Sigmoid colon (tissue), 7 donors: Measurements from ENCODE around the gene MAGEF1. TPM values are rescaled to one million over a fixed set of nuclear protein-coding genes. Genes with fewer than 3 reads are reported as not detected.
A peak's percentile ranks its signal among the peaks of the same experiment; 100 is the strongest.

Experiments
- DNase-seq: peaks from one replicate; pipeline ENCODE4 v3.0.0-alpha.2; 2019
- H3K27ac ChIP-seq, 4 donors: fragments of 200-600 bp; sonication (generic); one replicate each; pipeline ENCODE4 v1.5.1; 2016 to 2019; ENCODE audit warnings: mild to moderate bottlenecking in 1 of 4
- H3K27me3 ChIP-seq, 3 donors: fragments of 200-600 bp; sonication (generic); one replicate each; pipeline ENCODE4 v1.5.1; 2019; ENCODE audit warnings: mild to moderate bottlenecking in 1 of 3
- H3K36me3 ChIP-seq, 4 donors: fragments of 200-600 bp; sonication (generic); one replicate each; pipeline ENCODE4 v1.5.1; 2016 to 2019
- H3K4me1 ChIP-seq, 4 donors: fragments of 200-600 bp; sonication (generic); one replicate each; pipeline ENCODE4 v1.5.1; 2017 to 2019
- H3K4me3 ChIP-seq, 4 donors: fragments of 200-600 bp; sonication (generic); one replicate each; pipeline ENCODE4 v1.5.1; 2017 to 2019; ENCODE audit warnings: mild to moderate bottlenecking in 2 of 4, moderate library complexity in 1 of 4
- H3K9me3 ChIP-seq, 4 donors: fragments of 200-600 bp in 3 of 4; sonication (generic) in 3 of 4; one replicate each; pipeline versions ENCODE4 v1.5.1 to v1.6.1; 2013 to 2019
- EP300 ChIP-seq, 4 donors: sonication (generic); formaldehyde crosslinking; IDR thresholded peaks; one replicate each; pipeline ENCODE4 v1.6.1; 2017; ENCODE audit warnings: antibody characterized with exemption in 4 of 4
- POLR2A ChIP-seq, 2 donors: fragments of 450-650 bp; IDR thresholded peaks; one replicate each; pipeline ENCODE4 v1.6.1; 2016; ENCODE audit warnings: antibody characterized with exemption in 2 of 2, mild to moderate bottlenecking in 2 of 2, moderate library complexity in 2 of 2
- POLR2AphosphoS5 ChIP-seq, 4 donors: sonication (generic); formaldehyde crosslinking; IDR thresholded peaks; one replicate each; pipeline ENCODE4 v1.6.1; 2017; ENCODE audit warnings: antibody characterized with exemption in 4 of 4
- WGBS, 2 donors: extraction: QIAGEN DNeasy Blood & Tissue Kit; methylation state at CpG; one replicate each; pipeline ENCODE4 v1.1.7; 2013; 5-methylcytosine and 5-hydroxymethylcytosine counted together
- intact Hi-C: fragments of 100-400 bp; cut with DNase I; formaldehyde crosslinking; loops from one replicate; pipeline ENCODE4 v1.15.1; 2023
- polyA plus RNA-seq, 3 donors: library from polyadenylated mRNA; stranded (reverse); fragments of 200-250 nt; gene quantifications; one replicate each; pipeline ENCODE4 v1.2.3, GENCODE V29; 2013
- total RNA-seq, 4 donors: library from RNA; depleted of rRNA; stranded (reverse); fragments of >200 nt; gene quantifications; one replicate each; pipeline ENCODE4 v1.1.0, GENCODE V29; 2016
- TF ChIP-seq, protein P1 (sequence below), 4 experiments: fragments of 450-650 bp in 3 of 4; fragments of 200-600 bp in 1 of 4; IDR thresholded peaks; one replicate each; pipeline ENCODE4 v1.5.1; 2016 to 2019; ENCODE audit warnings: antibody characterized with exemption in 4 of 4, mild to moderate bottlenecking in 3 of 4, moderate library complexity in 2 of 4
- donor health status: healthy with polysubstance abuse.
- donor health status: Bipolar disorder and iron deficiency.
- donor health status: healthy.

MAGEF1 gene
- total and polyA plus RNA-seq, 7 donors = 29.4 to 43.6 (median 32.9) TPM

DNA sequence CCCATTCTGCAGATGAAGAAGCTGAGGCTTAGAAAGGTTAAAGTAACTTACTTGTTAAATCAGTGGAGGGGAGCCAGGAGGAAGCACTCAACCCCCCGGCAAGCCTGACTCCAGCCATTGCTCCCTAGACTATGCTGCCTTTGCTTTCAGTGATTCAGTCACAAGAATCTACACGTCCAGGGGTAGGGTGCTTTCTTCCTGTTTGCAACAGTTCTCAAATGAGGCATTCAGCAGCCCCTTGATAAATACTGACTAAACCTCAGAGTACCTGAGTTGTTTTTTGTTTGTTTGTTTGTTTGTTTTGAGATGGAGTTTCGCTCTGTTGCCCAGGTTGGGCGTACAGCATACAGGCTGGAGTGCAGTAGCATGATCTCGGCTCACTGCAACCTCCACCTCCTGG is 28.6 kb downstream of the MAGEF1 start:
- TF ChIP-seq EP300 (IDR thresholded peaks at IDR 0.05) (no peak), POLR2AphosphoS5 (IDR thresholded peaks at IDR 0.05) (no peak), POLR2A (IDR thresholded peaks at IDR 0.05) (no peak)
- TF ChIP-seq, protein P1, sequence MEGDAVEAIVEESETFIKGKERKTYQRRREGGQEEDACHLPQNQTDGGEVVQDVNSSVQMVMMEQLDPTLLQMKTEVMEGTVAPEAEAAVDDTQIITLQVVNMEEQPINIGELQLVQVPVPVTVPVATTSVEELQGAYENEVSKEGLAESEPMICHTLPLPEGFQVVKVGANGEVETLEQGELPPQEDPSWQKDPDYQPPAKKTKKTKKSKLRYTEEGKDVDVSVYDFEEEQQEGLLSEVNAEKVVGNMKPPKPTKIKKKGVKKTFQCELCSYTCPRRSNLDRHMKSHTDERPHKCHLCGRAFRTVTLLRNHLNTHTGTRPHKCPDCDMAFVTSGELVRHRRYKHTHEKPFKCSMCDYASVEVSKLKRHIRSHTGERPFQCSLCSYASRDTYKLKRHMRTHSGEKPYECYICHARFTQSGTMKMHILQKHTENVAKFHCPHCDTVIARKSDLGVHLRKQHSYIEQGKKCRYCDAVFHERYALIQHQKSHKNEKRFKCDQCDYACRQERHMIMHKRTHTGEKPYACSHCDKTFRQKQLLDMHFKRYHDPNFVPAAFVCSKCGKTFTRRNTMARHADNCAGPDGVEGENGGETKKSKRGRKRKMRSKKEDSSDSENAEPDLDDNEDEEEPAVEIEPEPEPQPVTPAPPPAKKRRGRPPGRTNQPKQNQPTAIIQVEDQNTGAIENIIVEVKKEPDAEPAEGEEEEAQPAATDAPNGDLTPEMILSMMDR (IDR thresholded peaks at IDR 0.05) = no peak
- Histone ChIP-seq H3K4me3 (no peak overlapping the region), H3K9me3 (no peaks in the 10 kb centered on the region), H3K27ac (no peak overlapping the region), H3K36me3 (no peaks in the 10 kb centered on the region), H3K27me3 (no peaks in the 10 kb centered on the region), H3K4me1 (peaks cover 0 to 36% (median 28%) of the 10 kb centered on the region in 4 donors)
- intact Hi-C loops = no loop called here
- WGBS, 2 donors = 79 to 85% methylated on average over 5 of the region's 5 CpGs
- peak; percentile 6 for DNase-seq

DNA sequence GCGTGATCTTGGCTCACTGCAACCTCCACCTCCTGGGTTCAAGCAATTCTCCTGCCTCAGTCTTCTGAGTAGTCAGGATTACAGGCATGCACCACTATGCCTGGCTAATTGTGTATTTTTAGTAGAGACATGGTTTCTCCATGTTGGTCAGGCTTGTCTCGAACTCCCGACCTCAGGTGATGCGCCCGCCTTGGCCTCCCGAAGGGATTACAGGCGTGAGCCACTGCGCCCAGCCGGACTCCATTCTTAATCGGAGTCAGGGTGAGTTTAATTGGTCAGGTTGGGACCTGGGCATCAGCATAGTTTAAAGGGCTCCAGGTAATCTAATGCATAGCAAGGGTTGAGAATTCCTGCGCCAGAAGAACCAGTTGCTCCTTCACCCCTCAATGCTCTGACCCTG is 29.2 kb downstream of the MAGEF1 start:
- DNase-seq = no peak
- Histone ChIP-seq H3K4me1 (peaks cover 0 to 36% (median 26%) of the 10 kb centered on the region in 4 donors), H3K4me3 (no peak overlapping the region), H3K27me3 (no peaks in the 10 kb centered on the region), H3K27ac (no peak overlapping the region), H3K36me3 (no peaks in the 10 kb centered on the region), H3K9me3 (no peaks in the 10 kb centered on the region)
- 97 to 98% methylated on average over 11 of the region's 11 CpGs for WGBS, 2 donors
- TF ChIP-seq EP300 (IDR thresholded peaks at IDR 0.05) (no peak), POLR2A (IDR thresholded peaks at IDR 0.05) (no peak), POLR2AphosphoS5 (IDR thresholded peaks at IDR 0.05) (no peak)
- TF ChIP-seq, protein P1 (IDR thresholded peaks at IDR 0.05) = no peak
- intact Hi-C loops = no loop called here

DNA sequence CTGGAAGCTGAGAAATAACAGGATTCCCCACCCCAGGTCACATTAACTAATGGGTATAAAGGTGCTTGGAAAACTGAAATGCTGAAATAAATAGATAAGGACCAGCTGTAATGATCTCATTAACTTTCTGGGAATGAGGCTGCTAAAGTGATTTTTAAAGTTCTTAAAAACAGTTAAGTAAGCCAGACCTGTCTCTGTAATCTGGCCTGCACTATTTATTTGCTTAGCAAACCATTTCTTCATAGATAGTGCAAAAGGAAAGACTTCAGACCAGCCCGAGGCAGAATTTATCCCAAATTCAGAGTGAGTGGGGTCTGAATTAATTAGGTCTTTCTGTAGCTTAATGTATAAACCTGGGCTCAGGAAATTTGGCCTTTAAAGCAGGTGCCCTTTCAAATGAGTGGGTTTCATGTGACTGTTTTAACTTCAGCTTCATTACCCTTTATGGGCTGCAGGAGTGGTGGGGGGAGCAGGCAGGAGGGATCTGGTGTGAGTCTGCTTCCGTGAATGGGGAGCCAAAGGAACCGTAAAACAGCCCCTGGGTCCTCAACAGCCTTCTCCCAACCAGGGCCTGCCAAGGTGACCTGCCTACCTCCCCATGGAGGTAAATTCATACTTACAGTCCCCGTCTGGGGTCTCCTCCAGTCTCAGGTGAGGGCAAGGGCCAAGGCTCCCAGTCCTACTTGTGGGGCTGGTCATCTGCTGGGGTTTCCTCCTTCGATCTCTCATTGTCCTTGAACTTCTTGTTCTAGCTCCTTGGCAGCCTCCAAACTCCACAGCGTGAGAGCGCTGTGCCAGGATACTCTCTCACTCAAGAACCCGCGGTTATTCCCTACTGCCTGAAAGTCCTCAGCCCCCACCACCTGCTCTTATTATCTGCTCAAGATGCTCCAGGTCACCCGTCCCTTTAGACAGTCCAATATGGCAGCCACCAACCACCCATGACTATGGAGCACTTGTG is 31.2 kb downstream of the MAGEF1 start:
- Histone ChIP-seq H3K27me3 (no peaks in the 10 kb centered on the region), H3K4me1 (peaks cover 0 to 29% (median 20%) of the 10 kb centered on the region in 4 donors), H3K9me3 (no peaks in the 10 kb centered on the region), H3K36me3 (no peaks in the 10 kb centered on the region), H3K27ac (peak overlapping the region in 2 of 4 donors; percentile 22 to 55), H3K4me3 (no peak overlapping the region)
- DNase-seq = no peak
- 92 to 93% methylated on average over 10 of the region's 10 CpGs for WGBS, 2 donors
- TF ChIP-seq, protein P1 (IDR thresholded peaks at IDR 0.05) = no peak
- TF ChIP-seq EP300 (IDR thresholded peaks at IDR 0.05) = no peak
- TF ChIP-seq POLR2A (IDR thresholded peaks at IDR 0.05) = no peak
- TF ChIP-seq POLR2AphosphoS5 (IDR thresholded peaks at IDR 0.05) = no peak
- intact Hi-C loops = no loop called here

DNA sequence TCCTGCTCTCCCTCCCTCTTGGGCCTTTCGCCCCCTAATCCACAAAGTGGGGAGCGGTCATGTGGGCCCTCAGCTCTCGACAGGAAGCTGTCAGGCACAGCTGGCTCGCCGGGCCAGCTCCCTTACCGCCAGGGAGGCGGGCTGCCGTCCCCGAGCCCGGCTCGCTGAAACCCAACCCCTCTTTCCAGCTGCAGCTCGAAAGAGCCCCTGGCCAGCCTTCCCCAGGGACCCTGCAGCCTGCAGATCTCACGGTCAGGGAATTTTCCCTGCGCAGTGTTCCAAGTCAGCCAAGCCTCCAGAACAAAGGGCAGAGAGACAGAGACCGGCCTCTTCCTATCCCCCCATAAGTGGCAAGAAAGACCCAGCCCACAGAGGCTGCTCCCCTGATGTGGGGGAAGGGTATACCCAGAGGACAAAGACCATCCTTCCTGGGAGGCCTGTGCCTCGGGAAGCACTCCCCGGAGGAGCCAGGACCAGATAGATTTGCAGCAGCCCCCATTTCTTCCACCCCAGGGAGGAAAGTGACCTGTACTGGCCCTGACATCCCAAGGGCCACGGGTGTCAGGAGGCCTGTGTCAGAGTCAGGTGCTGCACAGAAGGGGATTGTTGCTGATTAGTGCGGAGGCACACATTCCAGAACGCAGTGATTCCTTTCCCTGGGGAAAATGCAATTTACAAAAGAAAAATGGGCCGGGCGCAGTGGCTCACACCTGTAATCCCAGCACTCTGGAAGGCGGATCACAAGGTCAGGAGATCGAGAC is 32.6 kb downstream of the MAGEF1 start:
- intact Hi-C loops = no loop called here
- 59 to 84% methylated on average over 24 of the region's 24 CpGs for WGBS, 2 donors
- Histone ChIP-seq H3K4me1 (peaks cover 0 to 25% (median 19%) of the 10 kb centered on the region in 4 donors), H3K27ac (peak overlapping the region in 3 of 4 donors; percentile 33 to 55 (median 34)), H3K4me3 (no peak overlapping the region), H3K27me3 (no peaks in the 10 kb centered on the region), H3K9me3 (no peaks in the 10 kb centered on the region), H3K36me3 (no peaks in the 10 kb centered on the region)
- TF ChIP-seq EP300 (IDR thresholded peaks at IDR 0.05) = no peak
- TF ChIP-seq, protein P1 (IDR thresholded peaks at IDR 0.05) = no peak
- TF ChIP-seq POLR2A (IDR thresholded peaks at IDR 0.05) = no peak
- peak in 1 of 4 donors; percentile 13 for TF ChIP-seq POLR2AphosphoS5 (IDR thresholded peaks at IDR 0.05)
- DNase-seq = peak; percentile 74
